NT2/D1 (cell line): ENCODE data around the gene EPHA3.

Experiments
- SUZ12 ChIP-seq: IDR thresholded peaks from 2 replicates; pipeline ENCODE4 v1.6.1; 2011; ENCODE audit not compliant: insufficient read length, insufficient read depth; ENCODE audit errors: extremely low read depth
- YY1 ChIP-seq: IDR thresholded peaks from 2 replicates; pipeline ENCODE4 v1.6.1; 2011; ENCODE audit not compliant: insufficient read length, insufficient read depth
- ZNF274 ChIP-seq: IDR thresholded peaks from 2 replicates; pipeline ENCODE4 v1.6.1; 2011; ENCODE audit warnings: mild to moderate bottlenecking, low read depth, low read length

- TF ChIP-seq YY1 (no peak), ZNF274 (no peak), SUZ12 (no peak)
Observed at GRCh38 chr3:89145995-89146394, 38.6 kb downstream of the EPHA3 start.
